Measurements from ENCODE around the gene GLIS2.
A peak's percentile ranks its signal among the peaks of the same experiment; 100 is the strongest.
"Not testable (repeated sequence)": the region's sequence is repeated elsewhere in the genome, so short reads cannot be mapped to it uniquely, and the experiment has no call there.

GLIS2 gene

DNA sequence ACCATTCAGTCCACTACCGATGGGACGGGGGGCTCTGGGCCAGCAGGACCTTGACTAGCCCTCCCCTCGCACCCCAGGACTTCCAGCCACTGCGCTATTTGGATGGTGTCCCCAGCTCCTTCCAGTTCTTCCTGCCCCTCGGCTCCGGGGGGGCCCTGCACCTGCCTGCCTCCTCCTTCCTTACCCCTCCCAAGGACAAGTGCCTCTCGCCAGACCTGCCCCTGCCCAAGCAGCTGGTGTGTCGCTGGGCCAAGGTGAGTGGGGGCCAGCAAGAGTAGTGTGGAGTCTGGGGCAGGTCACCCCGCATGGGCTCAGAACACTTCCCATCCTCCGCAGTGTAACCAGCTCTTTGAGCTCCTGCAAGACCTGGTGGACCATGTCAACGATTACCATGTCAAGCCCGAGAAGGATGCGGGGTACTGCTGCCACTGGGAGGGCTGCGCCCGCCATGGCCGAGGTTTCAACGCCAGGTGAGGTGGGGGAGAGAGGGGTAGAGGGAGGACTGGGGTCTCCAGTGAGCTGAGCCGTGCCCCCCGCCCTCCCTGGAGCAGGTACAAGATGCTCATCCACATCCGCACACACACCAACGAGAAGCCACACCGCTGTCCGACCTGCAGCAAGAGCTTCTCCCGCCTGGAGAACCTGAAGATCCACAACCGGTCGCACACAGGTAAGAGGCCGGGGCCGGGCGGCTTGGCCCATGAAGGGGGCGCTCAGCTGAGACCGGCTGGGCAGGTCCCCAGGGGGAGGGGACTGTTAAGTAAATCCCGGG is 19.0 kb downstream of the GLIS2 start:
- no peak for DNase-seq (ENCODE audit: low read depth in 2 of 2)

DNA sequence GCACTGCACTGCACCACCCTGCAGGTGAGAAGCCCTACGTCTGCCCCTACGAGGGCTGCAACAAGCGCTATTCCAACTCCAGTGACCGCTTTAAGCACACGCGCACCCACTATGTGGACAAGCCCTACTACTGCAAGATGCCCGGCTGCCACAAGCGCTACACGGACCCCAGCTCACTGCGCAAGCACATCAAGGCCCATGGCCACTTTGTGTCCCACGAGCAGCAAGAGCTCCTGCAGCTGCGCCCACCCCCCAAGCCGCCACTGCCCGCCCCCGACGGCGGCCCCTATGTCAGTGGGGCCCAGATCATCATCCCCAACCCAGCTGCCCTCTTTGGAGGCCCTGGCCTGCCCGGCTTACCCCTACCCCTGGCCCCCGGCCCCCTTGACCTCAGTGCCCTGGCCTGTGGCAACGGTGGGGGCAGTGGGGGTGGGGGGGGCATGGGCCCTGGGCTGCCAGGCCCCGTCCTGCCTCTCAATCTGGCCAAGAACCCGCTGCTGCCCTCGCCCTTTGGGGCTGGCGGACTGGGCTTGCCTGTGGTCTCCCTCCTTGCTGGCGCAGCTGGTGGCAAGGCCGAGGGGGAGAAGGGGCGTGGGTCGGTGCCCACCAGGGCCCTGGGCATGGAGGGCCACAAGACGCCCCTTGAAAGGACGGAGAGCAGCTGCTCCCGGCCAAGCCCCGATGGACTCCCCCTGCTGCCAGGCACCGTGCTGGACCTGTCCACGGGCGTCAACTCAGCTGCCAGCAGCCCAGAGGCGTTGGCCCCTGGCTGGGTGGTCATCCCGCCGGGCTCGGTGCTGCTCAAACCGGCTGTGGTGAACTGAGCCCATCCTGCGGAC is 21.1 kb downstream of the GLIS2 start:
- DNase-seq (ENCODE audit: low read depth in 2 of 2) = no peak

DNA sequence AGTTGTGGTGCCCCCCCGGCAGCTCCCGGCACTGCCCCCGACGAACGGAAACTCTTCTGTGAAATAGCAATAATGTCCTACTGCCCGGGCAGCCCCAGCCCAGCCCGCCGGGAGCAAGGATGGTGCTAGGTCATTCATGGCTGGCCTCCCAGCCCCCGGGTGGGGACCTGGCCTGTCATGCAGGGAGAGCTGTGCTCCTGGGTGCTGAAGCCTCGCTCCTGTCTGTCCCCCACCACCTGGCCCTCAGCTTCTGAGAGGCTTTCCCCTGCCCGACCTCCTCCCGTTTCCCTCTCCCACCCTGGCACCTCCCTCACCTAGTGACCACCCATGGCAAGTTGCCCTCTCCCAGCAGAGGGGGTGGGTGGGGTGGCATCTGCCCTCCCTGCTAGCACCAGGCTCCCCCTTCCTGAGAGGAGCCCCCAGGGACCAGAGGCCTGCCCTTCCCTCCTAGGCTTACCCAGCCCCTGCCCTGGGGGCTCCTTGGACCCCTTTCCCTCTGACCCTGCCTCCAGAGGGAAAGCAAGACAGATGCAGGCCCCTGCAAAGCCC is 21.7 kb downstream of the GLIS2 start:
- no peak for DNase-seq (ENCODE audit: low read depth in 2 of 2)

DNA sequence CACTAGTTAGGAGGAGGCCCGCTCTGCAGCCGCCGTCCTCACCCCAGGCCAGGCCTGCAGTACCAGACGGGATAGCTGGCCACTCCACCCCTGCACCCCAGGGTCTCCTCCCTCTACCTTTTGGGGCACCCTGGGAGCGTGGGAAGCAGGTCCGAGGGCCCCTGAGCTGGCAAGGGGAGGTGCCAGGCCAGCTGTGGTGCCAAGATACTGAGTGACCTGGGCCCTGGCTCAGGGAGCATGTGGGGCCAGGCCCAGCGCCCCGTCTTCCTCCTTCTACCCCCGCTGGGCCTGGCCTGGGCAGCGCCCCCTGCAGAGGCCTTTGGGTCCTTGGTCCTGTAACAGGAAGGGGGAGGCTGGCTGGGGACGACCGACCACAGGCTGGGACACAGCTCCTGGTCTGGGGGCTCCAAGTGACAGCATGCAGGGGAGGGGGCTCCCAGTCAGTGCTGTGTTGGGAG is 22.3 kb downstream of the GLIS2 start:
- DNase-seq (ENCODE audit: low read depth in 2 of 2) = no peak

DNA sequence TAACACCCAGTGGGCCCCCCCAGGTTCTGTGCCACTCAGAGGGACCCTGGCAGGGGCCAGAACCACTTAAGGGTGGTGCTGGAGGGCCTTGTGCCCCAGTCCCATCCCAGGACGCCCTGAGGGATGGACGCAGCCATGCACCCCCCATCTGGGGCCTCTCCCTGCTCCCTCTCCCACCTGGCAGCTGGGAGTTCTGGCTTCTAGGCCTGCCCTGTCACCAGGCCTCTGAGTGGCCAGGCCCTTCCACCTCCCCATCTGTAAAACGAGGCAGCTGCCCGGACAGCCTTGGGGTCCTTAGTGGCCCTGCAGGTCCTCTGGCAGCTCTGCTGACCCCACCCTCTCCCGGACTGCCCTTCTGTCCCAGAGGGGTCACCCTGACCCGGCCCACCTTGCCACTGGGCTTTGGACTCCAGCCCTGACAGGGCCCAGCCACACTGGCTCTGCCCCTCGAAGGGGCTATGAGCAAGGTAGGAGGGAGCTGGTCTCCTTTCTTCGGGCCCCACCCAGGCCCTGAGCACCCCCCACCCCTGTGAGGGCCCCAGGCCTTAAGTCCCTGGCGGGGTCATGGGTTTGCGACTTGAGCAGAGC is 22.9 kb downstream of the GLIS2 start:
- no peak for DNase-seq (ENCODE audit: low read depth in 2 of 2)

DNA sequence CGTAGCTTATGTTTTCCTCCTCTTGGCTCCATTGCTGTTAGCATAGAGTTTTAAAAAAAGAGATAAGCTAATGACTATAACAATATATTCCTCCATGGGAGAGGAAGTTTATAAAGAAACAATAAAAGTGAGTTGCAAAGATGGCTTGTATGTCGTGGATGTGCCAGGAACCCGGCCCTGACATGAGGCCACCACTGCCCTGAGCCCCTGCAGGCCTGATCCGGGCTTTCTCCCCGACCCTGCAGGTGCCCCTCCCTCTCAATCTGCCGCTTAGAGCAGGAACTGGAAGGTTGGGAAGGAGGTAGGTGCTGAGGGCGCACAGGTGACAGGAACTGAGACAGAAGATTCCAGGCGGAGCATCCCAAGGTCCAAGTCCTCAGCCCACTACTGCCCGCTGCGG is 23.6 kb downstream of the GLIS2 start:
- no peak for DNase-seq (ENCODE audit: low read depth in 2 of 2)

DNA sequence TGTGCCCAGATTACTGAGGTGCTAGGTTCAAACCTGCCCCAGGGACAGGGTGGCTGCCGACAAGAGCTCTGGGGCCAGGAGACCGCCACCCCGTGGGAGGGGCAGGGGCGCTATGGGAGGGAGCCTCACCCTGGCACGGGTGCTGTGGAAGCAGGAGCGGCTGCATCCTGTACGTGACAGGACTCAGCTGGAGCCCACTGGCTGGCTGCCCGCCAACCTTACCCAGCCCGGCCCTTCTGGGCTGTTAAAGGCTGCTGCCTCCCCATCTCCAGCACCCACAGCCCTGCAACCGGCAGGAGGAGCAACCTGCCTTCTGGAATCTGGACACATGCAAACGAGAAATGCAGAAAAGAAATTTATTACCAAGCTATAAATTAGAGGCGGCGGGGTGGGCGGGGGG is 24.0 kb downstream of the GLIS2 start:
- peak in 1 of 2 experiments; percentile 6 for DNase-seq (ENCODE audit: low read depth in 2 of 2)

DNA sequence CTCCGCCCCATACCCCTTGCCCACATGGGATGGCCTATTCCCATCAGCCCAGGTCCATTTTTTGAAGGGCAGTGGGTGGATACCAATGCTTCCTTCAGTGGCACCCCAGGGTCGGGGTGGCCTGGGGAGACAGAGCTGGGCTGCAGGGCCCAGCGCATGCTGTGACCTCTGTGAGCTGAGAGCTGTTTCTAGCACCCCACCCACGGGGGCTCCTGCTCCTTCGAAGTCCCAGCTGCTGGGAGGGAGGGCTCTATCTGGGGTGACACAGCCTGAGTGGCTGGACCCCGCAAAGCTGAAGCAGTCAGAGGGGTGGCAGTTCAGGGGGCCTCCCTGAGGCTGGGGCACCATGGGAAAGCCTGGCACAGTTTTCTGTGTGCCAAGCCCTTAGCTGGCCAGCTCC is 24.6 kb downstream of the GLIS2 start:
- no peak for DNase-seq (ENCODE audit: low read depth in 2 of 2)

DNA sequence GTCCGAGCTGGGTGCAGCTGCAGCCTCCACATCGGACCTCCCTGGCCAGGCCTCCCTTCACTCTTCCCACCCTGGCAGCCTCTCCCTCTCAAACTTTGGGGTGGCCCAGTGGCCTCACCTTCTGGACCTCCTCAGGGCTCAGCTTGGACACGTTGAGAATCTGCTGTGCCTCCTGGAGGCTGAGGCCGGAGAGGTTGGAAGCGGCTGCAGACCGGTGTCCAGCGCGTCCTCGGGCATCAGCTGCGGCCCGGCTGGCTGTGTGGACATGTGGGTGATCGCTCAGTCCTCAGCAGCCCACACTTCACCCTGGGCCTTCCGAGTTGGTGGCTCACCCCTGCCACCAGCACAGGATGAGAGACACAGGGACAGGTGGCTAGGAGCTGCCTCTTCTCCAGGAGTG is 25.4 kb downstream of the GLIS2 start:
- DNase-seq (ENCODE audit: low read depth in 2 of 2) = no peak

DNA sequence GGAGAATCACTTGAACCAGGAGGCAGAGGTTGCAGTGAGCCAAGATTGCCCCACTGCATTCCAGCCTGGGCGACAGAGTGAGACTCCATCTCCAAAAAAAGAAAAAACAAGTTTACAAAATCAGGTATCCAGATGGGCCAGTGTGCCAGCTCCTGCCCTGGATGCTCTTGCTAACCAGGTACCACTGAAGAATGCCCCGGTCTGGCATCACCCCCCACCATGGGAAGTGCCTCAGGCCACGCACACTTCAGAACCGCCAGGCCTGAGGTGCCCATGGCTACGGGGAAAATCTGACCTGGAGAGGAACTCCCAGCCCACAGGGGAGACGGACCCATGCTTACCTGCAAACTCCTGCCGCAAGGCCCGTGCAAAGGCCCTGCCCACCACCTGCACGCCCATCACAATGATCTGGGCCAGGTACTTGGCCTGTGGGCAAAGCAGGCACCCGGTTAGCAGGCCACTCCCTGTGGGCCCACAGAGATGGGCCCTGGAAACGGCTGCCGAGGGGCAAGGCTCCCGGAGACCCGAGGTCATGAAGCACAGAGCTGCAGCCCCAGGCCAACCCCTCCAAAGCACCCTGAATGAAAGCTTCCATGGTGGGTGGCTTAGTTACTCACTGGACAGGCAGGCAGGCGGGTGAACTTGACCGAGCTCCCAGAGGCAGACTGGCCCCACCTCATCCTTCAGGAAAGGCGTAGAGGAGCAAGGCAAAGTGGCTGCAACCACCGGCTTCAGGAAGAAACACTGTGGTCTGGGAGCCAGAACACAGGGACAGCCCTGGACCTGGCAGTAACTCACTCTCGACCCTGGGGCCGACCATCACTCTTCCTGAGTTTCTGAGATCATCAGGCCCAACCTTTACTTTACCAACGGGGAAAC is 27.2 kb downstream of the GLIS2 start:
- DNase-seq (ENCODE audit: low read depth in 2 of 2) = no peak

DNA sequence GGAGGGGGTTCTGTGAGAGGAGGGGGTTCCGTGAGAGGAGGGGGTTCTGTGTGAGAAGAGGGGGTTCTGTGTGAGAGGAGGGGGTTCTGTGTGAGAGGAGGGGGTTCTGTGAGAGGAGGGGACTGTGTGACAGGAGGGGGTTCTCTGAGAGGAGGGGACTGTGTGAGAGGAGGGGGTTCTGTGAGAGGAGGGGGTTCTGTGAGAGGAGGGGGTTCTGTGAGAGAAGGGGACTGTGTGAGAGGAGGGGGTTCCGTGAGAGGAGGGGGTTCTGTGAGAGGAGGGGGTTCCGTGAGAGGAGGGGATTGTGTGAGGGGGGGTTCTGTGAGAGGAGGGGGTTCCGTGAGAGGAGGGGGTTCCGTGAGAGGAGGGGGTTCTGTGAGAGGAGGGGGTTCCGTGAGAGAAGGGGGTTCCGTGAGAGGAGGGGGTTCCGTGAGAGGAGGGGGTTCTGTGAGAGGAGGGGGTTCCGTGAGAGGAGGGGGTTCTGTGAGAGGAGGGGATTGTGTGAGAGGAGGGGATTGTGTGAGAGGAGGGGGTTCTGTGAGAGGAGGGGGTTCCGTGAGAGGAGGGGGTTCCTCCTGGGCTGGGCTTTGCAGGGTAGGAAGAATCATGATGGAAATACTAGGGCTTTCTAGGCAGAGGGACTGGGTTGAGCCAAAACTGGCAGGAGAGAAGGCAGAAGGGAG is 28.6 kb downstream of the GLIS2 start:
- not testable (repeated sequence) for DNase-seq (ENCODE audit: low read depth in 2 of 2)

DNA sequence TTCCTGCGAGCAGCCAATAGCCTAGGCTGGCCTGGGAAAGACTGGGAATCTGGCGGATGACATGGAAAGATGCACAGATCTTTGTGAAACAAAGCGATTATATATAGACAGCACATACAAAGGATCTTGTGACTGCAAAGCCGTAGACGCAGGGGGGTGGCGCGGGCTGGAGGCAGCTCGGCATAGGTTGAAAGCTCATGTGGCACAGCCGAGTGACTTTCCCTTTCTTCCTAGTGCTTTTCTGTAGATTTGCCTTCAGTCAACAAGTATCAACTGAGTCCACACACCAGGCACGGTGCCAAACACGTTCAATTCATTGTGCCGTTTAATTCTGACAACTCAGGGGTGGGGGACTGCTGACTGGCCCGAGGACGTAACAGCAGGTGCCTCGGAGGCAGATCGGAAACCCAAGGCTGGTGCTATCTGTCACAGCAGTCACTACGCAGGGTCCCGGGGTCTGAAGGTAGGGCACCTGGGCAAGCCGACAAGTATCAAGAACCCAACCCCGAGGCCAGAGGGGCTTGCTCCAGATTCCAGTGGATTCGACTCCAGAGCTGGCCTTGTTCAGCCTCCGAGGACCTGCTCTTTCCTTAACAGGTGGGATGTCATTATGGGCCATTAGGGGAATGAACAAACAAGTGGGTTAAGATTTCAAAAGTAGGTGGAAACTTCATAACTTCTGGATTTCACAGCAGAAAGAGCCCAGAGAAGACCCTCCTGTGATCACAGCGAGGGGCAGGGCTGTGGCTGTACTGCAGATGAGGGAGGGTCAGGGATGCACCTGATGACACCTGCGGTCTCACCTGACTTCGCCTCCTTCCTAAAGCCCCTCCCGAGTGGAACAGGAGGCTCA is 29.3 kb downstream of the GLIS2 start:
- no peak for DNase-seq (ENCODE audit: low read depth in 2 of 2)

DNA sequence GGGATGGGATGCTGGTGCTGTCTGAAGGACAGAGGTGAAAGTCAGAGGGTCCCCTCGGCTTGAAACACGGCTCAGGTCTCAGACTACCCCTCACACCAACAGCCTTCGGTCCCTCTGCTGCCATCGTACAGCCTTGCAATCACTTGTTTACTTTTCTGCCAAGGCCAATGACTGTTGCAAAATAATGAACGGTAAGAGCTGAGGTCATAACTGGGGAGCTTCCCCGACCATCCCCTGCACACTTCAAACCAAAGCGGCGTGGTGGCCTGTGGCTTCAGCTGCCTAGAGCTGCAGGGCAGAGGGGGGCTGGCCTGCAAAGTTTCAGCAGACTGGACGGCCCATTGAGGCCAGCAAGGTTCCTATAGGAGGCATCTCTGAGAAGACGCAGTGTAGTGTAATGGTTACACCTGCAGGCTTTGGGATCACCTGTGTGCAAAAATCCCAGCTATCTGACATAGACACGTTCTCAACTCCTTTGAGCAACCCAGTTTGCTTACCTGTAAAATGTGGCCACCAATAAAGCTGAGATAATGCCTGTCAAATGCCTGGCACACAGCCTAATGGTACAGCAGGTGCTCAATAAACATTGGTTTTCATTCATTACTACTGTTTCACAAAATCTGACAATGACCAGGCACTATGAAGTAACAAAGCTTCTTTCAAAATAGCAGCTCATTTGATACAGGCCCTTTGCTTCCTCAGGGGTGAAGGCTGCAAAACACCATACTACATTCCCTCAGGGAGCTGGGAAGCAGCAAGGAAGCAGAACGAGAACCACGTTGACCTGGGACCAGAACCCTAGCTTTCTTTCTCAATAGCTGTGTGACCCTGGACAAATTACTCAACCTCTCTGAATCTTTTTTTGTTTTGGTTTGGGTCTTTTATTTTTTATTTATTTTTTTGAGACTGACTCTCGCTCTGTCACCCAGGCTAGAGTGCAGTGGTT is 30.2 kb downstream of the GLIS2 start:
- no peak for DNase-seq (ENCODE audit: low read depth in 2 of 2)

DNA sequence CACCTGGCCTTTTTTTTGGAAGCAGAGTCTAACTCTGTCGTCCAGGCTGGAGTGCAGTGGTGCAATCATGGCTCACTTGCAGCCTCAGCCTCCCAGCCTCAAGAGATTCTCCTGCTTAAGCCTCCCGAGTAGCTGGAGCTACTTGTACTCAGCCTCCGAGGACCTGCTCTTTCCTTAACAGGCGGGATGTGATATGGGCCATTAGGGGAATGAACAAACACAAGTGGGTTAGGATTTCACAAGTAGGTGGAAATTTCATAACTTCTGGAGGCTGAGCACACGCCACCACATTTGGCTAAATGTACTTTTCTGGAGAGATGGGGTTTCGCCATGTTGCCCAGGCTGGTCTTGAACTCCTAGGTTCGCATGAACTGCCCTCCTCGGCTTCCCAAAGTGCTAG is 31.1 kb downstream of the GLIS2 start:
- DNase-seq (ENCODE audit: low read depth in 2 of 2) = no peak

DNA sequence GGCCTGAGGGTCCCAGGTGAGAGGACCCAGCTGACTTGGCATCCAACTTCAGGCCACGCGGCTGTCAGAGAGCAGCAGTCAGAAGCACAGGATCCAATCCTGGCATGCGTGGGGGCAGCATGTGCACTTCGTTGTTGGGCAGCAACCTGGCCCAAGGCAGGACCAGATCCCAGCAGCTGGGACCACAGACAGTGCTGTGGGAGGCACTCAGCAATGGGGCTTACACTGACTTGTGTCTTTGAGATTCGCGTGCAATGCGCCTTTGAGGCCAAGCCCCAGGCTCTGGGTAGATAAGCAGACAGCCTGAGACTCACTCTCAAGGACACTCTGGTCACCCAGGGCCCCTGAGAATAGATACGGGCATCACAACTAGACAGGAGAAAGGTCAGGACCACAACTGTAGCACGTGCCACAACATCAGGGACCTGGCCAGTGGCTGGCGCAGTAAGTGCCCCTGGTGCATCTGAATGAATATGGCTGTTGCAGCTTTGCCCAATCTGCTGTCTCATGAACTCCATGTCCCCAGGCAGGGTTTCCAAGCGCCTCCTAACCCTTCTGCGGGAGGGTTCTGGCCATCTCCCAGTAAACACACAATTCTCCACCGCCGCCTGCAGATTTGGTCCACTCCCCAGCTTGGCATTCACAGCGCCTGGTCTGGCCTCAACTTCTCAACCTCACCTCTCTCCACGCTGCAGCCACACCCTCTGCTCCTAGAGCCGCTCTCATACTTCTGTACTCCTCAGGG is 32.1 kb downstream of the GLIS2 start:
- DNase-seq (ENCODE audit: low read depth in 2 of 2) = no peak

DNA sequence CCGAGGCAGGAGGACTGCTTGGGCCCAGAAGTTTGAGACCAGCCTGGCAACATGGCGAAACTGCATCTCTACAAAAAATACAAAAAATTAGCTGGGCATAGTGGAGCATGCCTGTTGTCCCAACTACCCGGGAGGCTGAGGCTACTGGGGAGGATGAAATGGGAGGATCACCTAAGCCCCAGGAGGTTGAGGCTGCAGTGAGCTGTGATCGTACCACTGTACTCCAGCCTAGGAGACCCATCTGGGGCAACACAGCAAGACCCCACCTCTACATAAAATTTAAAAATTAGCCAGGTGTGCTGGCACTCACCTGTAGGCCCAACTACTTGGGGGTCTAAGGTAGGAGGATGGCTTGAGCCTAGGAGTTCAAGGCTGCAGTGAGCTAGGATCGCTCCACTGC is 33.5 kb downstream of the GLIS2 start:
- no peak for DNase-seq (ENCODE audit: low read depth in 2 of 2)

DNA sequence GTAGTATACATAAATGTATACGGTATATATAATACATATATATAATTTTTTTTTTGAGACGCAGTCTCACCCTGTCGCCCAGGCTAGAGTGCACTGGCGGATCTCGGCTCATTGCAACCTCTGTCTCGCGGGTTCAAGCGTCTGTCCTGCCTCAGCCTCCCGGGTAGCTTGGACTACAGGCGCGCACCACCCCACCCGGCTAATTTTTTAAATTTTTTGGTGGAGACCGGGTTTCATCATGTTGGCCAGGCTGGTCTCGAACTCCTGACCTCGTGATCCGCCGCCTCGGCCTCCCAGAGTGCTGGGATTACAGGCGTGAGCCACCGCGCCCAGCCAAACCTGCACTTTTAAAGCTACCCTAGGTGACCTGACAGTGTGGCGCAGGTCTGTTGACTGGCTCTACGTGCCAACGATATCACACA is 34.5 kb downstream of the GLIS2 start:
- no peak for DNase-seq (ENCODE audit: low read depth in 2 of 2)

Measured in fibroblast of skin of left quadriceps (primary cell).